Stimulated activated CD4-positive, alpha-beta T cell treated with anti-CD3 and anti-CD28 coated beads, Interleukin-12 subunit alpha, Interleukin-12 subunit beta, amount 100 ng/mL, for 24 hours (primary cell): ENCODE measurements around the gene AGO1.

ENCODE experiments used
- DNase-seq, 2 experiments: peaks; one replicate each; pipeline ENCODE4 v3.0.0-alpha.2; 2020; ENCODE audit warnings: low read depth in 2 of 2

The AGO1 gene

GRCh38 chr1:35882945-35883634 lies at the start of gene AGO1:
AGO1 (plus strand) TSS chr1:35883209; CDS start chr1:35883422, 213 bp downstream.
- DNase-seq = peak; percentile 93 to 94

- no peak for DNase-seq
Measured at GRCh38 chr1:35833395-35833794, 49.6 kb upstream of the AGO1 start.

GRCh38 chr1:35834218-35834617 lies 48.8 kb upstream of the AGO1 start:
- no peak for DNase-seq

- DNase-seq = no peak
Measured at GRCh38 chr1:35835398-35835797, 47.6 kb upstream of the AGO1 start.

GRCh38 chr1:35836734-35837133 lies 46.3 kb upstream of the AGO1 start:
- DNase-seq = no peak

- no peak for DNase-seq
Measured at GRCh38 chr1:35838693-35839245, 44.2 kb upstream of the AGO1 start.

- no peak for DNase-seq
Measured at GRCh38 chr1:35844826-35845225, 38.2 kb upstream of the AGO1 start.

- DNase-seq = no peak
Measured at GRCh38 chr1:35845766-35846165, 37.2 kb upstream of the AGO1 start.

GRCh38 chr1:35847935-35848565 lies 35.0 kb upstream of the AGO1 start:
- no peak for DNase-seq

GRCh38 chr1:35850051-35850450 lies 33.0 kb upstream of the AGO1 start:
- DNase-seq = no peak

GRCh38 chr1:35850716-35851115 lies 32.3 kb upstream of the AGO1 start:
- no peak for DNase-seq

- no peak for DNase-seq
Measured at GRCh38 chr1:35851132-35851869, 31.7 kb upstream of the AGO1 start.

GRCh38 chr1:35852241-35852640 lies 30.8 kb upstream of the AGO1 start:
- DNase-seq = no peak

- DNase-seq = no peak
Measured at GRCh38 chr1:35854989-35855700, 27.9 kb upstream of the AGO1 start.

- DNase-seq = no peak
Measured at GRCh38 chr1:35856964-35857363, 26.0 kb upstream of the AGO1 start.

- DNase-seq = no peak
Measured at GRCh38 chr1:35857830-35858229, 25.2 kb upstream of the AGO1 start.

GRCh38 chr1:35860696-35861095 lies 22.3 kb upstream of the AGO1 start:
- no peak for DNase-seq

- no peak for DNase-seq
Measured at GRCh38 chr1:35863136-35863535, 19.9 kb upstream of the AGO1 start.

GRCh38 chr1:35863881-35864625 lies 19.0 kb upstream of the AGO1 start:
- DNase-seq = no peak

GRCh38 chr1:35864813-35865212 lies 18.2 kb upstream of the AGO1 start:
- DNase-seq = no peak

- DNase-seq = no peak
Measured at GRCh38 chr1:35866991-35867390, 16.0 kb upstream of the AGO1 start.
